Prostate gland (tissue), 2 donors: ENCODE measurements around the gene SYVN1.

Source experiments
- POLR2A ChIP-seq: fragments of 450-650 bp; IDR thresholded peaks from one replicate; pipeline ENCODE4 v1.6.1; 2016; ENCODE audit warnings: antibody characterized with exemption, mild to moderate bottlenecking
- POLR2AphosphoS5 ChIP-seq: sonication (generic); formaldehyde crosslinking; IDR thresholded peaks from one replicate; pipeline ENCODE4 v1.6.1; 2017; ENCODE audit warnings: antibody characterized with exemption
- TF ChIP-seq, protein P1 (sequence below), 4 experiments: fragments of 200-600 bp in 2 of 4; fragments of 450-650 bp in 2 of 4; sonication (generic) in 2 of 4; IDR thresholded peaks; 1 replicate in 3 of 4; 2 replicates in 1 of 4; pipeline ENCODE4 v1.5.1; 2016 to 2019; ENCODE audit warnings: antibody characterized with exemption in 4 of 4, mild to moderate bottlenecking in 2 of 4, moderate library complexity in 2 of 4

DNA sequence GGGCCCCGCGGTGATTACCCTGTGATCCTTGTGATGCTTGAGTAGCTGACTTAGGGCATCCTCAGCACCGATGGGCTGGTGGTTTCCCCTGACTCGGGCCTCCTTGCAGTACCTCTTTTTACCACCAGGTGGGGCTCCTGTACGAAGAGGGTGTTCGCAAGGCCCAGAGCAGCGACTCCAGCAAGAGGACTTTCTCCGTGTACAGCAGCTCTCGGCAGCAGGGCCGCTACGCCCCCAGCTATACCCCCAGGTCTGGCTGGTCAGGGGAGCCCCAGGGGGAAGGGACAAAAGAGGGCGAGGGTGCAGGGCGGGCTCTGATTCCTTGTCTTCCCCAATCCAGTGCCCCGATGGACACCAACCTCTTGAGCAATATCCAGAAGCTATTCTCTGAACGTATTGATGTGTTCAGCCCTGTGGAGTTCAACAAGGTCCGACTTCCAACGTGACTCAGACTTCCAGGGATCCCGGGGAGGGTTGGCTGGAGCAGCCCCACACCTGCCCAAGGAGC, 23.9 kb downstream of the SYVN1 start:
- TF ChIP-seq POLR2AphosphoS5, result peak; percentile 68
- TF ChIP-seq POLR2A, result no peak
- TF ChIP-seq, protein P1, sequence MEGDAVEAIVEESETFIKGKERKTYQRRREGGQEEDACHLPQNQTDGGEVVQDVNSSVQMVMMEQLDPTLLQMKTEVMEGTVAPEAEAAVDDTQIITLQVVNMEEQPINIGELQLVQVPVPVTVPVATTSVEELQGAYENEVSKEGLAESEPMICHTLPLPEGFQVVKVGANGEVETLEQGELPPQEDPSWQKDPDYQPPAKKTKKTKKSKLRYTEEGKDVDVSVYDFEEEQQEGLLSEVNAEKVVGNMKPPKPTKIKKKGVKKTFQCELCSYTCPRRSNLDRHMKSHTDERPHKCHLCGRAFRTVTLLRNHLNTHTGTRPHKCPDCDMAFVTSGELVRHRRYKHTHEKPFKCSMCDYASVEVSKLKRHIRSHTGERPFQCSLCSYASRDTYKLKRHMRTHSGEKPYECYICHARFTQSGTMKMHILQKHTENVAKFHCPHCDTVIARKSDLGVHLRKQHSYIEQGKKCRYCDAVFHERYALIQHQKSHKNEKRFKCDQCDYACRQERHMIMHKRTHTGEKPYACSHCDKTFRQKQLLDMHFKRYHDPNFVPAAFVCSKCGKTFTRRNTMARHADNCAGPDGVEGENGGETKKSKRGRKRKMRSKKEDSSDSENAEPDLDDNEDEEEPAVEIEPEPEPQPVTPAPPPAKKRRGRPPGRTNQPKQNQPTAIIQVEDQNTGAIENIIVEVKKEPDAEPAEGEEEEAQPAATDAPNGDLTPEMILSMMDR (IDR thresholded peaks at IDR 0.05), result peak; percentile 98
